ENCODE measurements around the gene NUTM2E.
"Not testable (repeated sequence)": the region's sequence is repeated elsewhere in the genome, so short reads cannot be mapped to it uniquely, and the experiment has no call there.

Gene NUTM2E, protein sequence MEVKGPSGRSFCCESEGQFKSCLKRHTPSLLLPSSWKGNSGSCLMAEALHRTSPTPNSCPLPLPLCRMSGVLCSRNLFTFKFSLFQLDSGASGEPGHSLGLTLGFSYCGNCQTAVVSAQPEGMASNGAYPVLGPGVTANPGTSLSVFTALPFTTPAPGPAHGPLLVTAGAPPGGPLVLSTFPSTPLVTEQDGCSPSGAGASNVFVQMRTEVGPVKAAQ (N-terminal part only)

GRCh38 chr10:79826496-79827215 is at the start of gene NUTM2E:
Gene NUTM2E (plus strand): TSS chr10:79826739. CDS start chr10:79841741, 15,002 bp downstream.
- DNase-seq, result not testable (repeated sequence)

DNA sequence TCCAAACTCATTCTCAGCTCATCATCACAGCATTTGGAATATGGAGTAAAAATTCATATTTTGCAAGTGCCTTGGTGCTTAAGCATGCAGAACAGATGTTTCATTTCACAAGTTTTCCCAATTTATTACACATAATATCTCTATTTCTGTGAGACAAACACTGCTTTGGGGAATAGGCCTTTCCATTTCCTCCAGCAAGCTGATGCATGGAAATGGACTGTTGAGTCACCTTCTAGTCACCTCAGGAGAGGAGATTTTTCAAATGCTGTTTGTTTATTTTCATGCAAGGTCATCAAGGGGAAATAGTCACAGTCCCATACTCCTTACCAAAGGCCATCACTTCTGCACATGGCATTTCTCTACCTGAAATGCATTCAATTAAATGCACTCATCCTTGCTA is 48.5 kb upstream of the NUTM2E start:
- not testable (repeated sequence) for DNase-seq

- DNase-seq, result not testable (repeated sequence)
These were observed 47.1 kb upstream of the NUTM2E start for GRCh38 chr10:79779310-79779938.

DNA sequence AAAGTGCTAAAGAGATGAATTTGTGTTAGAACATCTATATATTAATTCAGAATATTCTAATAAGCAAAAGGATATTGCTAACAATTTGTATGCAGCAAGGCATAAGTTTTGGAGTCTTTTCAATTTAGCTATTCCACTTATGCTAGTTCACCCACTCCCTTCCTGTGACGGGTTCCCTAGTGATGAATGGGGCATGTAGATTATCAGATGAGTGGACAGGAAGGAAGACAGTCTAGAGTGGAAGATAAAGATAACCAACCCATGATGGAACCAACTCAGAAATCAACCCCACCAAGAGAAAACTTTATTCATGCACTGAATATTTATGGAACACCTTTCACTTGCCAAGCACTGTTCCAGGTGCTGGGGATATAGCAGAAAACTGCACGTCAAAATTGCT is 46.5 kb upstream of the NUTM2E start:
- DNase-seq, result not testable (repeated sequence)

- DNase-seq, result not testable (repeated sequence)
These were observed 45.0 kb upstream of the NUTM2E start for GRCh38 chr10:79781584-79781983.

- DNase-seq, result not testable (repeated sequence)
These were observed 39.0 kb upstream of the NUTM2E start for GRCh38 chr10:79787455-79787952.

- DNase-seq, result not testable (repeated sequence)
These were observed 37.2 kb upstream of the NUTM2E start for GRCh38 chr10:79789351-79789750.

GRCh38 chr10:79791906-79792517 is 34.5 kb upstream of the NUTM2E start:
- not testable (repeated sequence) for DNase-seq

- DNase-seq, result not testable (repeated sequence)
These were observed 27.2 kb upstream of the NUTM2E start for GRCh38 chr10:79799337-79799736.

- DNase-seq, result not testable (repeated sequence)
These were observed 20.7 kb upstream of the NUTM2E start for GRCh38 chr10:79805857-79806256.

- not testable (repeated sequence) for DNase-seq
These were observed 14.6 kb upstream of the NUTM2E start for GRCh38 chr10:79811895-79812294.

DNA sequence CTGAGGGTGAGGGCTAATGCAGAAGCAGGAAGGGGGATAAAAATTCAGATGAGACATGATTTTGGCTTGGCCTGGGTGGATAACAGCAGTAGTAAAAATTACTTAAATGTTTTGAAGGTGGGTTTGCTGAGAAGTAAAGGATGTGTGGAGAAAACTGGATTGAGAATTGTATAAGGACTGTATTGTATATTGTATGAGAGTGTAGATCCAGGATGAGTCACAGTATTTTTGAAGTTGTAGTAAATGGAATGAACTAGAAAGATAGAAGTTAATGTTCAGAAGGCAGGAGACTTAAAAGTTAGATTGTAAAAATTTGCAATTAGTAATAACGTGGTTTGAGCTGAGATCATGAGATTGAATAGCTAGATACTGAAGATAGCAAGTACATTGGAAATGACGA is 10.2 kb upstream of the NUTM2E start:
- DNase-seq, result not testable (repeated sequence)

DNA sequence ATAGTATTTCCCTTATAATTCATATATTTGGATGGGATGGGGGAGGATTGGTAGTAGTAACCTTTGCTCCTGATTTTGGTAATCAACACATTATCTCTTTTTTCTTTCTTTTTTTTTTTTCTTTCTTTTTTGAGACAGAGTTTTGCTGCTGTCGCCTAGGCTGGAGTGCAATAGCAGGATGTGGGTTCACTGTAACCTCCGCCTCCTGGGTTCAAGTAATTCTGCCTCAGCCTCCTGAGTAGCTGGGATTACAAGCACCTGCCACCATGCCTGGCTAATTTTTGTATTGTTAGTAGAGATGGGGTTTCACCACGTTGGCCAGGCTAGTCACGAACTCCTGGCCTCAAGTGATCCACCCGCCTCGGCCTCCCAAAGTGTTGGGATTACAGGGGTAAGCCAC is 3.2 kb upstream of the NUTM2E start:
- DNase-seq, result not testable (repeated sequence)

DNA sequence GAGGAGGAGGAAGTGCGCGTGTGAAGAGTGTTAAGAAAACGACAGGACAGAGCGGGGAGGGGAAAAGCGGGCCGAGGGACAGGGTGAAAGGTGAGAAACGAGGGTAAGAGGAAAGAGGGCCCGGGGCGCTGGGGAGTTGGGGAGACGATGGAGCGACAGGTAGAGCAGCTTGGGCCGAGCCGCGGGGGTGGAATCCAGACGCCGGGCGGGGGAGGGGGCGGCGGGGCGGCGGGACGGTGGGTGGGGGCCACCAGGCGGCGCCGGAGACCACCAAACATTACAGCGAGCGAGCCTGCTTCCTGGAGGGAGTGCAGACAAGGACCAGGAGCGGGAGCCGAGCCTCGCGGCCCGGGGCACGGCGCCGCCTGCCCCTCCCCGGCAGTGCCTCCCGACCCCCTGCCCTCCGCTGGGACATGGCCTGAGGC is 940 bp upstream of the NUTM2E start:
- DNase-seq, result not testable (repeated sequence)

DNA sequence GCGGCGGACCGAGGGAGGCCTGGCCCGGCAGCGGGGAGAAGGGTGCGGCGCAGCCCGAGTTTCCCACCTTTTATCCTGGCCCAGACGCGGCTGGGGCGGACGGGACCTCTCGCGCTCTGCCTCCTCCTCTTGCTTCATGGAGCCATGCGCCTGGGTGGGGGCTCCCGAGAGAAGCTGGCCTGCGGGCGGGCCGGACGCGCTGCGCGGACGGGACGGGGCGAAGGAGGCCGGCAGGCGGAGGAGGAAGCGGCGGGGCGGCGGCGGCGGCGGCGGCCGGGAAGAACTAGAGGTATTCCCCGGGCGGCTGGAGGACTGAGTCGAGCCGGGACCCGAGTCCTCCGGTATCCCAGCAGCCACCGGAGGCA is 426 bp upstream of the NUTM2E start:
- DNase-seq, result not testable (repeated sequence)

DNA sequence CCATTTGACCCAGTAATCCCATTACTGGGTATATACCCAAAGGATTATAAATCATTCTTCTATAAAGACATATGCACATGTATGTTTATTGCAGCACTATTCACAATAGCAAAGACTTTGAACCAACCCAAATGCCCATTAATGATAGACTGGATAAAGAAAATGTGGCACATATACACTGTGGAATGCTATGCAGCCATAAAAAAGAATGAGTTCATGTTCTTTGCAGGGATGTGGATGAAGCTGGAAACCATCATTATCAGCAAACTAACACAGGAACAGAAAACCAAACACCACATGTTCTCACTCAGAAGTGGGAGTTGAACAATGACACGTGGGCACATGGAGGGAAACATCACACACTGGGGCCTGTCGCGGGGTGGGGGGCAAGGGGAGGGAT is 7.3 kb downstream of the NUTM2E start:
- DNase-seq, result not testable (repeated sequence)

DNA sequence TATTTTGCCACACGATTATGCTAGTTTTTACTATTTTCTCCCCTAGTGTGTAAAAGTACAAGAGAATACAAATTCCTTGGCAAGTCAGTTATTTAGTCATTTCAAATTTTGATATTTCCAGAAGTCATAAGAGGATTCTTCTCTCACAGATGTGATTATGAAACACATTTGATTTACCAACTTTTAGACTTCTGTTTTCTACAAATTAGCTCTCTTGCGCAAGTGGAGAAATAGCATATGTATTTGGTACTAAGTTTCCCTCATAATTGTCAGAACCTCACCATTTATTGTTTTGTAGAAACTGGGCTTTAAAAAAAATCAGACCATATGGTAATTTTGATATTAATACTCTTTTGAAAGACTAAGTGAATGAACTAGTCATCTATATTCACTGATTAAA is 9.4 kb downstream of the NUTM2E start:
- DNase-seq, result not testable (repeated sequence)

- not testable (repeated sequence) for DNase-seq
These were observed 10.4 kb downstream of the NUTM2E start for GRCh38 chr10:79836891-79837290.

- not testable (repeated sequence) for DNase-seq
These were observed 11.9 kb downstream of the NUTM2E start for GRCh38 chr10:79838441-79838840.

DNA sequence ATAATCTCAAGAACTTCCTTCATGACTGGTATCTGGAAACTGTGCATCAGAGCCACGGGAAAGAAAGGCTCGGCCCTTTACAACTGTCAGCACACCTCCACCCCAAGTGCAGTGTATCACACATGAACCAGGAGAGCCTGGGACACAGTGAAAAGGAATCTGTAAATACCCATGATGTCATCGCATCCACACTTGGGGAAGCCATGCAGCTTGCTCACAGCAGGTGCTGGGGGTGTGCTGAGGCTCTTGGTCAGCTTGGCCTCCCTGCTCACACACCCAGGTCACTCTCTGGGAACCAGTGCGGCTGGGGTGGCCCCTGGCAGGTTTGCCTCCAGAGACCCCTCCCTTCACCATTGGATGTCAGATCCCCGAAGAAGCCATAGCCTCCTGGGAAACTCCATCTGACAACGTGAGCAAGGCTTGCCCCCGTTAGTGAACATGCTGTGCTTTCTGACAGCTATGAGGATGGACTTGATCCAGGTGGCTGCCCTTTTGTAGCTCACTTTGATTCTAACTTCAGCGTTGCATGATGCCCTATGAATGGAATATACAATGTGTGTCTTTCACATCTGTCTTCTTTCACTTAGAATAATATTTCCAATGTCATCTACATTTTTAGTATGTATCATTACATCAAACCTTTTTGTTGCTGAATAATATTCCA is 26.8 kb downstream of the NUTM2E start:
- DNase-seq, result not testable (repeated sequence)

- not testable (repeated sequence) for DNase-seq
These were observed 35.7 kb downstream of the NUTM2E start for GRCh38 chr10:79862269-79862668.

DNA sequence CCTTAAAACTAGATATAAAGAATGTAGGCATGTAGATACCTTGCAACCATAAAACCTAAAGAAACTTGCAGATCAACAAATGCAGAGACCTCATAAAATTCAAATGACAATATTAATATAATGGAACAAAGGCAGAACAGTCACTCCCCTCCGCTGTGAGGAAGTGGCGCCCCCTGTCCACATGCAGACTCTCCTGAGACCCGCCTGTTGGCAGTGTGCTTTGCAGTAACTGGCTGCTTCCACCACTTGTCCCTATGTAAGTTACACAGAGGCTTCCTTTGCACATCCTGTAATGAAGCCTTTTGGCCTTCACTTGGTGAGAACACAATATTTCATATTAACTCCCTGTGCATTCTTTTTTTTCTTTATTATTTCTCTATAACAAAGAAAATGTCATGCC is 36.3 kb downstream of the NUTM2E start:
- not testable (repeated sequence) for DNase-seq

All from DMS153 (cell line).